ENCODE results near the gene CARD19.

Gene CARD19

GRCh38 chr9:93121316-93122241, 25.6 kb downstream of the CARD19 start:
- DNase-seq = no peak

GRCh38 chr9:93122721-93123221, 26.8 kb downstream of the CARD19 start:
- no peak for DNase-seq

GRCh38 chr9:93123561-93124283, 27.7 kb downstream of the CARD19 start:
- DNase-seq = no peak

- DNase-seq = no peak
Observed at GRCh38 chr9:93124793-93125192, 28.8 kb downstream of the CARD19 start.

- no peak for DNase-seq
Observed at GRCh38 chr9:93125331-93125894, 29.4 kb downstream of the CARD19 start.

- no peak for DNase-seq
Observed at GRCh38 chr9:93126151-93126781, 30.2 kb downstream of the CARD19 start.

GRCh38 chr9:93126825-93127368, 30.9 kb downstream of the CARD19 start:
- DNase-seq = no peak

GRCh38 chr9:93127395-93127911, 31.4 kb downstream of the CARD19 start:
- no peak for DNase-seq

GRCh38 chr9:93128011-93128714, 32.1 kb downstream of the CARD19 start:
- no peak for DNase-seq

GRCh38 chr9:93128715-93129224, 32.8 kb downstream of the CARD19 start:
- DNase-seq = no peak

GRCh38 chr9:93129286-93129685, 33.3 kb downstream of the CARD19 start:
- no peak for DNase-seq

GRCh38 chr9:93129691-93130500, 33.9 kb downstream of the CARD19 start:
- no peak for DNase-seq

- DNase-seq = no peak
Observed at GRCh38 chr9:93130861-93131481, 35.0 kb downstream of the CARD19 start.

GRCh38 chr9:93131599-93132286, 35.7 kb downstream of the CARD19 start:
- DNase-seq = no peak

GRCh38 chr9:93132287-93132927, 36.4 kb downstream of the CARD19 start:
- no peak for DNase-seq

GRCh38 chr9:93132946-93133680, 37.1 kb downstream of the CARD19 start:
- DNase-seq = no peak

- DNase-seq = peak; percentile 37
Observed at GRCh38 chr9:93133681-93134014, 37.6 kb downstream of the CARD19 start.

- DNase-seq = peak; percentile 45
Observed at GRCh38 chr9:93134015-93134739, 38.2 kb downstream of the CARD19 start, which contains the start of gene NINJ1. Gene NINJ1 (minus strand): TSS chr9:93134251. CDS start chr9:93134217, 34 bp downstream.
